Stimulated activated CD4-positive, alpha-beta T cell treated with anti-CD3 and anti-CD28 coated beads, Interleukin-15, amount 100 ng/mL, for 48 hours (primary cell): ENCODE results near the gene OTOS.
A peak's percentile ranks its signal among the peaks of the same experiment; 100 is the strongest.

Source experiments
- DNase-seq, 2 donors: peaks; one replicate each; pipeline ENCODE4 v3.0.0-alpha.2; 2020; ENCODE audit warnings: low read depth in 2 of 2

The OTOS gene

DNA sequence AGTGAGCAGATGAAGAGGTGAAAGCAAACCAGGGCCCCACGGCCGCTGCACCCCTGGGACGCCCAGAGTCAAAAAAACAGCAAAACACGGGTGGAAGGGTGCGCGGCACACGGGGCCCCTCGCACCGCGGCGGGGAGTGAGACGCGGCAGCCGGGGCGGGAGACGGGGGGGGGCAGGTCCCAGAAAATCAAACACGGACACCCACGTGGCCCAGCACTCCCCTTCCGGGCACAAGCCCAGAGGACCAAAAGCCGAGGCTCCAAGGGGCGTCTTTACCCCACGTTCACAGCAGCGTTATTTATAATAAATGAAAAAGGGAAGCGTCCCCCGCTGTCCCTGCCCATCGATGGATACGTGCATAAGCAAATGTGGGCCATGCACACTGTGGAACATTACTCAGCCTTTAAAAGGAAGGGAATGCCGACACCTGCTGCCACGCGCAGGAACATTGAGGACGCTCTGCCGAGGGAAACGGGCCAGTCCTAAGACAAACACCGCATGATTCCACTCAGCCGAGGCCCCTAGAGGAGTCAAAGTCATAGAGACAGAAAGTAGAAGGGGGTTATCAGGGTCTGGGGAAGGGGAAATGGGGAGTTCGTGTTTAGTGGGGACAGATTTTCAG is 3.7 kb downstream of the OTOS start:
- peak in 1 of 2 donors; percentile 8 for DNase-seq

DNA sequence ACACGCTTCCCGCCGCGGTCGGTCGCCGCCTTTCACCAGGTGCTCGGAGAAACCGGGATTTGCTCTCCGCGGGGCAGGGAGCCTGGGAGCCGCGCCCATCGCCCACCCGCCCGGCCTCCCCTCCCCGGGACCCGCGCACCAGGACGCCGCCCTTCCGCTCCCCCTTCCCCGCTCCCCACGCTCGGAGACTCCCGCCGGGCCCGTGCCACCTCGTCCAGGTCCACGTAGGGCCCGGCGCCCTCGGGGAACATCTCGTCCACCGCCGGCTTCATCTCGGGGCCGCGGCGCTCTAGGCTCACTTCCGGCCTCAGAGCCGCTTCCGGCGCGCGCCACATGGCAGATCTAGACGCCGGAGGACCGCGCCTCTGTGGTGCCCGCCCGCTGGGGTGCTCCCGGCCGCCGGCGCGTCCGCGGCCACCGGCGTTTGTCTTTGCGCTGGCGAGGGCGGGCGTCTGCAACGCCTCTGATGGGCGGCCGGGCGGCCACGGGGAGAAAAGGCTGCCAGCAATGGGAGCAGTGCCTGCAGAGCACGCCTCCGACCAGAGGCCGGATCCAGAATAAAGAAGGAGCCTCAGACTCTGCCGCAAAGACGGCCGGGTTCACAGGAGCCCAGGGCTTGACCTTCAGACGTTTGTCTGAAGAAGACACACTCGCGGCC is 4.3 kb downstream of the OTOS start, which contains the start of gene COPS9:
Gene COPS9 (minus strand): TSS at position 293 of the 658 bp plus-strand sequence. CDS start 21 bp downstream, at position 272.
- peak; percentile 73 to 79 for DNase-seq

DNA sequence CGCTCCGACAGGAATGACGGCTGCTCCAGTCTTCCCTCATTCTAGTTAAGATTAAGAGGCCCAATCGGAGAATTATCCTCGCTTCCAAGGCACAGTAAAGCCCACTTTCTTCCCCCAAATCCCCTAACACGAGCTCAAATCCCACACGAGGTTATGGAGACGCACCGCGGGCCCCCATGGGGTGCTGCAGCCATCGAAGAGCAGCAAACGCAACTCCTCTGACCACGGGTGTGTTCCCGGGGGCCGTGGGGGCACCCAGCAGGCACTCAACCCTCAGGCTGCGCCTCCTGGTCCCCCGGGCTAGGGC is 4.8 kb downstream of the OTOS start:
- no peak for DNase-seq

DNA sequence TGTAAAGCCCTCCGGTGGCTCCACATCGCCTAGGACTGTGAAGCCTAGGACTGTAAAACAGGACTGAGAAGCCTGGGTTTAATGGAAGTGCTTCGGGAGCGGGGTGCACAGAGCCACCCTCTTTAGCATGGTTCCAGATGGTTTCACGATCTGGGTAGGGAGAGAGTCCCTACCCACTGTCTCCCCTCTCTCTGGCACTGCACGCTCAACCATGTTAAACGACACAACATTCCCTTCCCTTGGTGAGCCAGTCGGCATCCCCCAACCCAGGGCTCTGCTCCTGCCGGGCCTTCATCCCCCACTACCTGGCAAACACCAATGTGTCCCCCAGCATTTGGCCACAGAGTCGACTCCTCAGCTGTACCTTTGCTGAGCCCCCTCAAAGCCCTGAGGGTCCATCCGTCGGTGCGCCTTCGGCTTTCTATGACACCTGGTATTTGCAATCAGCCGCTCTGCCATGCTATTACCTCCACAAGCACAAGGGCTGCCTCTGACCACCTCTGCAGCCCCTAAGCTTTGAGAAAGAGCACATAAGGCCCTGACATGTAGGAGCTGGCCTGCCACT is 5.4 kb downstream of the OTOS start:
- DNase-seq, result no peak

DNA sequence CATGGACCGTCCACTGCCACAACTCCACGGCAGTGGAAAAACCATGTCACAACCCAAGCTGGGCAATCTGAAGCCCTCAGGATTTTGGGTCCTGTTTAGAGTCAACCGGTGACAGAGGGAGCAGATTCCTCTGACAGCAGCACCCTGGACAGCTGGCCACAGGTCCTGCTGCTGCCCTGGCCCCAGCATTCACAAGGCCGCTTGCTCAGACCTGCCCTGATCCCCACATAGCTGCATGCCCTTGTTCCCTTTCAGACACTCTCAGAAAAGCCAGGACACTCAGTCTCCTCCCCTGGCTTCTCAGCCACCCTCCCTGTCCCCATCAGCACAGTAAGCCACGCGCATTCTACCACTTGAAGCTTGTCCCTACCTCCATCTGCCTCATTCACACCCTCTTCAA is 6.0 kb downstream of the OTOS start:
- DNase-seq, result no peak

DNA sequence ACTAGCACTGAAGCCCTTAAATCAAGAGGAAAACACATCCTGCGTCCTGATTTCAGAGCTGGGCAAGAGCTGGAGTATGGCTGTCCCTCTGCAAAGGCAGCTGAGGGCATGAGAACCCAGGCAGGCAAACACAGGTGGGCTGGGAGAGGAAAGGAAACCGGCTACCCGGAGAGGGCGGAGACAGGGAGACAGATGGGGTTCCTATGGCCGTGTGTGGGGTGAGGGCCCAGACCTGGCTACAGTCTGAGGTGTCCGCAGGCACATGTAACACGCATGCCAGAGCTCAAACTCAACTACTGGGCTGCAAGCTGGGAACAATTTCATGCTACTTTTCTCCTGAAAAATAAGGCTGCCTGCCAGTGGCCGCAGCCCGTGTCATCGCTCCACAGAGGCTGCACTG is 7.1 kb downstream of the OTOS start:
- DNase-seq, result no peak

DNA sequence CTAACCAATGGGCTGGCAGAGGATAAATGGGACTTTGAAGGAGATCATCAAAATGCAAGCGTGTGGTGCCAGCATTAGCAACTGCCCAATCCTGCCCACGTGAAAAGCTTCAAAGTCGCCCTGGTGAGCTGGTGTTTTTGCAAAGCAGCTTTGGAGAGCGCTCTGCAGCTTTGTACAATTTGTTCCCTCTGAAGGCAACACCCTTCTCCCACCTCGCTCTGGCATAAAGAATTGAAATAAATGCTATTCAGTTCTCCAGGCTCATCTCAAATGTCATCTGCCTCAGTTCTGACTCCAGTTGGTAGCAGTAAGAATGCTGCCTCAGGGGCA is 7.8 kb downstream of the OTOS start:
- DNase-seq, result no peak

DNA sequence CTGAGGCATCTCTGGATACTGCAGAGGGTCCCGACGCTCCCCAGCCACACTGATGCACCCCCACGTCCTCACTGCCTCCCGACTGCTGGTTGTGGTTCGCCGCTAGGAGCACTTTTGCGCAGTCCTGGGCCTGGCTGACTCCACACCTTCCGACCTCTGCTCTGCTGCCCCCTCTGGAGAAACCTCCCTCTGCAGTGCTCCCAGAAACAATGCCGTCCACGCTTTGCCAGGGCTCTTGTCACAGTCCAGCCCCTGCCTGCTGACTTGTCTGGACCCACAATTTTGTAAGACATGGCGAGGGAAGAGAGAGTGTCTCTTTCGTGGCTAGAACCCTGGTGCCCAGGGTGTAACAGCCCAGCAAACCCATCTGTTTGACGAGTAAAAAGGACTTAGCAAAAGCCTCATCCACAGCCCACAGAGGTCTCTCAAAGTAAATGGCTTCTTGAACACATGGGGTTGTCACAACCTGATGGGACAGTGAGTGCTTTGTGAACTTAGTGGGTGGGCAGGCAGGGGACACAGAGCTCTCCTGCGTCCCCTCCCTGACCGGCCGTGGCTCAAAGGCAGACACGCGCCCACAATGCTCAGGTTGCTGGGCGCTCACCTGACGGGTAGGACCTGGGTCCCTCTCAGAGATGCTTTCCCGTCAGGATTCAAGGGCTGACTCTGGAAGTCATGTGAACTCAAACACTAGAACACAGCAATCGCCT is 8.4 kb downstream of the OTOS start:
- no peak for DNase-seq

DNA sequence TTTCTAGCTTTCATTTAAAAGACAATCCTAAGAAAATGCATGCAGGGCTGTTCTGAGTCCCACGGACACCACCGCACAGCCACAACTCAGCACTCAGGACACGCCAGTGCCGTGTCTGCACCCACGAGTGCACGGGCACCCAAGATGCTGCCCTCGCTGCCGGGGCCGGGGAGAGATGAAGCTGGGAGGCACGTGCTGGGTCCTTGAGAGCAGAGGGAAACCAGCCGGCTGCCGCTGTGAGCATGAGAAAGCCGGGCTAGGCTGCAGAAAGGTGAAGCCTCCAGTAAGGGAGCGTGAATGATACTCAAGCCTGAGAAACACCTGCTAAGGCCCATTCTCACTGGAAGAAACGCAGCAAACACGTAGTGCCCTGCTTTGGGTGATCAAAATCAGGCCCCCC is 9.2 kb downstream of the OTOS start:
- DNase-seq, result no peak

DNA sequence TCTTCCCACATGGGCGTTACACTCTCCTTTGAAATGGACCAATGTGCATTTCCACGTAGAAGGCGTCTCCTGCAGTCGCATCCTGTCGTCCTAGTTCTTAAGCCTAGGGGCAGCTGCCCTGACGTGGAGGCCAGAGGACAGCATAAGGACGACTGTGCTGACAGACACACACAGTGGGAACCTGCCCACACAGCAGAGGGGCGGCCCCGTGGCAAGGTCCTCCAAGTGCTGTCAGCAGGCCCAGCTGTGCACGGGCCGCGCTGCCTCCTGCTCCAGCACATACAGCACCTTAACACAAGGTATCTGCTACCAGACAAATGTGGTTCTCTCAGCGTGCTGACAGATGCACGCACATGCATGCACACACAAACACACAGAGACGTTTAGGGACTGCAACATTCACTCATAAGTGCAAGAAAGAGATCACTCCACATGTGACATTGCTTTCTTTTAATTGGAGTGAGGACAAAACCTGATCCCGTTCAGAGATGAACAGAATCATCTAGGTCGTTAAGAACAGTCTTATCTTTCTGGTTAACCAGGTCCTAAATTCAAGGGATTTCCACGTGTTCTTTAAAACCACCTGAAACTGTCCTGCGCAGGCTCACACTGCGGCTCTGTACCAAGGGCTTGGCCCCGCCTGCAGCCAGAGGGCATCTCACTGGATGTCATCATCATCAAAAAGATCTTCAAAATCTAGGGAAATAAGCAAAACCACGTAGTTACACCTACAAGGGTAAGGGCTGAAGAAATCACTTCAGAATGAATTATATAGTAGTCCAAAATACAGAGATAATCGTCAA is 9.9 kb downstream of the OTOS start:
- DNase-seq, result no peak

DNA sequence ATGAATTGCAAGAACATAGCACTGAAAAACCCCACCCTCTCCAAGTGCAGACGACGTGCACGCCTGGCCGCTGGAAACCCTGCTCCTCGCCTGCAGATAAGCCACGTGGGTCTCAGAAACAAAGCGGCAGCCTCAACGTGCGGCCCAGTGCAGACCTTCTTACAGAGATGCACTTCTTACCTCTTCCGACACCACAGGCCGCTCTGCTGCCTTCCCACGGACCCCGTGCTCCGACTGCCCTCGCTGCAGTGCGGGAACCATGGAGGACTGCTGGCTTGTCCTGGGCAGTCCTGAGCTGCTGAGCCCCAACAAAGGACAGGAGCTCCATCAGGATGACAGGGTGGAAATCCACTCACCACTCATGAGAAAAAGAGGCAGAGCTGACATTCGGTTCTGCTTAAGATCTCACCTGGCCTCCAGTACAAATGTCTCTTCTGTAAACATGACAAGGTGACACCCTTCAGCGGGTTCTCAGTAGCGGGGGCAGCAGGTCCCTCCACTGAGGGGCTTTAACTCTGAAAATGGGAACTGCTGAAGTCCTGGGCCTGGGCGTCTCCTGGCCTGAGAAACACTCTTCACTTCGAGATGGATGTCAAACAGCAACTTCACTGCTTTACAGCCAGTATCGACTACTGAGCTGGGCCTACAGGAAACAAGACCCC is 10.6 kb downstream of the OTOS start:
- no peak for DNase-seq

DNA sequence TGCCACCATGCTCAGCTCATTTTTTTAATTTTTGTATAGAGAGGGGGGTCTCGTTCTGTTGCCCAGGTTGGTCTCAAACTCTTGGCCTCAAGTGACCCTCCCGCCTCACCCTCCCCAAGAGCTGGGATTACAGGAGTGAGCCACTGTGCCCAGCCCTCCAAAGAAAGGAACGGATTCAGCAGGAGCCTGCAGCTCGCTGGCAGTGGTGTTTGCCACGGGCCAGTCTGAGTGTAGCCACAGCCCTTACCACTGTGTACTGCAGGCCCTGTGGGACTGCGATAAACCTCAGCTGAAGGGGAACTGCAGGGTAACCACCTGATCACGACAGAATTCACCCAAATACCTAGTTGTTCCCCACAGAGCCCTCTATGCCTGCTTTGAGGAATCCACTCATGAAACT is 11.1 kb downstream of the OTOS start:
- DNase-seq, result no peak

DNA sequence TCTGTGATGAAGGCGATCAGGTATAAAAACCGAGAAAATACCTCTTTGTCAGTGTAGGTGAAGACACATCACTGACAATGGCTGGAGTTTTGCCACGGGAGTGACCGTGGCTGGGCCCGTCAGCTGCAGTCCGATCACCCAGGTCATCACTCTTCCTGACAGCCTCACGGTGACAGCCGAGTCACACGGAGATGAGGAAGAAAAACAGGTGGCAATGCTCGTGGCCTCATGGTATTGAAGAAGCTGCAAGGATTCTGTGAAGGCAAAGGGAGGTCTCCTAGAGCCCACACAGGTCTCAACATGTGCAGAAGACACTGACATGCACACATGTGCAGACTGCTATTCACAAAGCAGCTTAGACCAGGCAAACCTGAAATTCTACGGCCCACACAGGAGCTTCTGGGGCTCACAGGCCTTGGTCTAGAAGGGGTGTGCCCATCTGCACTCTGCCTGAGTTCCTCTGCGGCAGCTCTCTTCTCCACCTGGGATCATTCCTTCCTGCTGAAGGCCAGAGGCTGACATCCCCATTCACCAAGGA is 11.8 kb downstream of the OTOS start:
- no peak for DNase-seq

DNA sequence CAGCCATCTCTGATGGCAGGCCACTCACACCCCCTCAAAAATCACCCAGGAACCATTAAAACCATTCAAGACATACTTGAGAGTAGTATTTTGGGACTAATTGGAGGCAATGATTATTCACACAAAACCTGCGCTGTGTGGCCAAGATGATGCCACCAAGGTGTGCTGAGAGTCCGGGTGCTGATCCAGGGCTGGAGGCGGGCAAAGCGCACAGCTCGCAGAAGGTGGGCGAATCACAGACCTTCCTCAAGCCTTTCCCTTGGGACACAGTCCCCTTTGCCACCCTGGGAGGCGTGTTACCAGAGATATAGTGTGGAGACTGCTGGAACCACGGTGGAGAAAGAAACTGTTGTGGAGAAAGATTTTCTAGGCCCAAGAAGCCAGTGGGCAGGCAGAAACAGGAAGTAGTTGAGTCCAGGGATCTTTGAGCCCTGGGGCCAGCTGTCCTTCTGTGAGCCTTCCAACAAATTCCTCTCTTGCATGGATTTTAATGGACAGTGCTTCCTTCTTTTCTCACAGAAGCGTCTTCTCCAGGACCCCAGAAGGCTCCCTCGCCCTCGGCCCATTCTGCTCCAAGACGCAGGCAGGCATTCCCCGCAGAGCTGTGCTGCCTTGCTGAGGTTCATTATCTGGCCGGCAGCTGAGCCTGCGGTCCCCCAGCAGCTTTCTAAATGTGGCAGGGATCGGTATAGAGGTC is 12.4 kb downstream of the OTOS start:
- no peak for DNase-seq

DNA sequence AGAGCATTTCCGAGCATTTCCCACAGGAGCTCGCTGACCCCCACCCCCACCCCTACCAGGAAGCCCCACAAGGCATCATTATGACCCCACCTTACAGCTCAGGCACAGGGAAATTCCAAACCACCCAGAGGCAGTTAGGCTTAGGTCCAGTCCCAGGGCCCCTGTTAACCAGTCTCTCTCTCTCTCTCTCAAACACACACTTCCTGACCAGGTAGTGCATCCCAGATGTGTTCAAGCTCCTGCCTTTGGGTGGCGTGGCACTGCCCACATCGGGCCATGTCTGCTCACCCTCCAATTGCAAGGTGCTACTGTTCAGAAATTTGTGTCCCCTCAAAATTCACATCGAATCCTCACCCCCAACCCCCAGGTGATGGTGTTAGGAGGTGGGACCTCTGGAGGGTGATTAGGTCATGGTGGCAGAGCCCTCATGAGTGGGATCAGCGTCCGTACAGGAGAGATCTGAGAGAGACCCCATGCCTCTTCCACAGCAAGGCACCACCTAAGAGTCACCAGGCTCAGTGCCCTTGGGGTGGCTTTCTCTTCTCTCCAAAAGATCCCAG is 13.2 kb downstream of the OTOS start:
- DNase-seq, result no peak

DNA sequence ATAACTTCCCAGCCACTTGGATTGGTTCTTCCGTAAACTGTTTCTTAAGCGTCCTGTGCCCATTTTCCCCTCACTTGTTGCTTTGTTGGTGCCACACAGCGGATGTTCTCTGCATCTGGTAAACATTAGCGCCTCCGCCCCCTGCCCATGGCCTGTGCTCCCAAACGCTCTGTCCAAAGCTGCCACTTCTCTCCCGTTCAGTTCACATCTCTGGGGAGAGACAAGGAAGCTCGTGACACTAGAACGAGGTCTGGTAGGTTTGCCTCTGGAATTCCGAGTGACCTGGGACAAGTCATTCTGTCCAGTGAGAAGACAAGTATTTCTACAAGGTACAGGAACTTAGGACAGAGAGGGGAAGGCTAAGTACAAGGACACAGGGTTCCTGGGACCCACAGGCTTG is 13.7 kb downstream of the OTOS start:
- DNase-seq, result no peak

DNA sequence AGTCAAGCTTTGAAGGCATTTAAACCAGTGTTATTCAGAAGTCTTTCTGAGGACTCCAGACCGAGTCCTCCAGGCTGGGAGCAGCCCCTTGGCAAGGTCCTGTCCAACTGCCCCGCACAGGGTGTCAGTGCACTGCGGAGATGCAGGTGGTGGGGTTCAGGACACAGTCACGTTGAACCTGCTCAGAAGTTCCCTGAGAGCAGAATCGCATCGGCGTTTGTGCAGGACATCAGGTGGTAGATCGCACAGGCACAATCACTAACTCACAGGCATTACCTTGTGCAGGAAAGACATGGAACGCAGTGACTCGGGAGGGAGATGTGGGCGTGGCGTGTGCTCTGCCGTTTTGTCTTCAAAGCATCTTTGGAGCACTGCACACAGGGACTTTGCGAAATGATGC is 14.7 kb downstream of the OTOS start:
- DNase-seq, result no peak

DNA sequence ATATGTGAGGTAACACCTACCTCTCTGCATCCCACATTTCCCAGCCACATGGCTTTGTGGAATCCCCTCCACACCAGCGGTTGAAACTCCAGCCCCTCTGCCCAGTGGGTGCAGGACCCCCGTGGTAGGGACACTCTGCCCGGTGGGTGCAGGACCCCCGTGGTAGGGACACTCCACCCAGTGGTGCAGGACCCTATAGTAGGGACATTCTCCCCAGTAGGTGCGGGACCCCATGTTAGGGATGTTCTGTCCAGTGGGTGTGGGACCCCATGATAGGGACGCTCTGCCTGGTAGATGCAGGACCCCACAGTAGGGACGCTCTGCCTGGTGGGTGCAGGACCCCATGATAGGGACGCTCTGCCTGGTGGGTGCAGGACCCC is 15.8 kb downstream of the OTOS start:
- DNase-seq, result no peak

DNA sequence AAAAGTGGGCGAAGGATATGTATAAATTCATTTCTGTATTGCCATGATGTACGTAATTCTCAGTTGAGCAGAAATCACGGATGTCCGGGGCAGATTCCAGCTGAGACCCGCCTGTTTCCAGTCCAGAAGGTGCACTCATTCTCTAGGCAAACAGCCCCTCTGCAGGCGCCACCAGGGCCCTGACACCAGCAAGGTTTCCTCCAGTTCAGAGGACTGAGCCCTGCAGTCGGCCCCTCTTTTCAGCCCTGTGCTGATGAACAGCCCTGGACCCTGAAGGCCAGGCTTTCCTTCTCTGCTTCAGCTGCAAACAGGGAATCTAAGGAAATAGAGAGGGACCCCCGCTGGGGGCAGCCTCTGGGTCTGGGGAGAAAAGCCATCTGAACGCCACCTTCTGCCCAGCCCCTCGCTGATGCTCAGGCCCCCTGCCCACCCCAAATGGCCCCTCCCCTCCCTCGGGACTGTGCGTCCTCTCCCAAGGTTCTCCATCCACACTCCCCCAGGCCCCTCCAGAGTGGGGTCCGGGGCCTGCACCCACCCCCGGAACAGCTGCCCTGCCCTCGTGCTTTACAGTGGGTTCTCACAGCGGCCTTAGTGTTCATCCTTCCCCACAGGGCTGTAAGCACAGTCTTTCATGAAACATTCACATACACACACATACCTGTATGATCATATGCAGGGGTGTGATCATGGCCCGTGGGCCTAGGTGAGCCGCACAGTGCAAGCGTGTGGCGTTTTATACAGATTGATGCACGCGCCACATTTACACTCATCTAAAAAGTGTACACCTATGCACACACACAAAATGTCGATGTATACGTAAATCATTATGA is 16.4 kb downstream of the OTOS start:
- DNase-seq, result no peak

DNA sequence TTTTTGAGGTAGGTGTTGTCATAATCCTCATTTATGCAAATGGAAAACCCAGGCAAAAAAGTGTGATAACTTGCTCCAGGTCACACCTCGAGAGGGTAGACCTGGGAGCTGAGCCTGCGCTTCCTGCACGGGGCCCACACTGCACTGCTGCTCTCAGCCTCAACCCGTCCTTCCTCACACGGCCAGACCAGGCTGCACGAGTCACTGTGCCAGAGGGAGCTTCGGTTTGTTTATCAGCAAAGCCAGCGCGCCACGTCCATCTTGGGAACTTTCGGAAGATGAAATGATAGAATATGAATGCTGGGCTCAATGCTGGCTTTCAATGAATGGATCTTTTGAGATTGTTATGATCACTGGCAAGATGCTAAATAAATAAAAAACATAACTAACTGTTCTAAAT is 18.8 kb downstream of the OTOS start:
- no peak for DNase-seq
